Measurements from ENCODE around the gene SMAD7.
A peak's percentile ranks its signal among the peaks of the same experiment; 100 is the strongest.

Gene SMAD7

GRCh38 chr18:48902023-48902855, 48.5 kb downstream of the SMAD7 start:
- Histone ChIP-seq H3K4ac (ENCODE audit: low read depth, low read length) (no peak overlapping the region), H2BK15ac (replicated peaks; ENCODE audit: low read depth) (no peak overlapping the region), H2BK120ac (ENCODE audit: low read depth, low read length) (no peak overlapping the region), H3K27ac (ENCODE audit: low read depth, low read length) (no peak overlapping the region), H3K36me3 (ENCODE audit: control insufficient read depth, insufficient read depth, low read length) (no peaks in the 10 kb centered on the region), H2AK5ac (ENCODE audit: low read length) (no peak overlapping the region), H3K4me1 (ENCODE audit: control insufficient read depth, low read depth, low read length) (no peaks in the 10 kb centered on the region), H3K27me3 (ENCODE audit: insufficient read depth, low read length, poor library complexity) (no peaks in the 10 kb centered on the region), H3K23ac (ENCODE audit: low read length) (no peak overlapping the region), H3K4me2 (ENCODE audit: low read length) (no peak overlapping the region), H3K56ac (ENCODE audit: low read length) (no peak overlapping the region), H3K9ac (ENCODE audit: low read length) (no peak overlapping the region), H3K4me3 (ENCODE audit: low read length) (no peak overlapping the region), H4K8ac (ENCODE audit: low read depth, low read length) (no peak overlapping the region), H2BK5ac (ENCODE audit: low read length) (no peak overlapping the region), H3K18ac (ENCODE audit: low read length) (no peak overlapping the region), H3K79me1 (ENCODE audit: low read length) (no peaks in the 10 kb centered on the region), H4K5ac (ENCODE audit: low read length) (no peak overlapping the region), H3K79me2 (ENCODE audit: control insufficient read depth, insufficient read depth, low read length) (no peaks in the 10 kb centered on the region)
- DNase-seq: no peak
- WGBS (ENCODE audit: extremely low coverage, insufficient coverage, low lambda C conversion rate): no CpG with 5 or more reads among the region's 27 CpGs

DNA sequence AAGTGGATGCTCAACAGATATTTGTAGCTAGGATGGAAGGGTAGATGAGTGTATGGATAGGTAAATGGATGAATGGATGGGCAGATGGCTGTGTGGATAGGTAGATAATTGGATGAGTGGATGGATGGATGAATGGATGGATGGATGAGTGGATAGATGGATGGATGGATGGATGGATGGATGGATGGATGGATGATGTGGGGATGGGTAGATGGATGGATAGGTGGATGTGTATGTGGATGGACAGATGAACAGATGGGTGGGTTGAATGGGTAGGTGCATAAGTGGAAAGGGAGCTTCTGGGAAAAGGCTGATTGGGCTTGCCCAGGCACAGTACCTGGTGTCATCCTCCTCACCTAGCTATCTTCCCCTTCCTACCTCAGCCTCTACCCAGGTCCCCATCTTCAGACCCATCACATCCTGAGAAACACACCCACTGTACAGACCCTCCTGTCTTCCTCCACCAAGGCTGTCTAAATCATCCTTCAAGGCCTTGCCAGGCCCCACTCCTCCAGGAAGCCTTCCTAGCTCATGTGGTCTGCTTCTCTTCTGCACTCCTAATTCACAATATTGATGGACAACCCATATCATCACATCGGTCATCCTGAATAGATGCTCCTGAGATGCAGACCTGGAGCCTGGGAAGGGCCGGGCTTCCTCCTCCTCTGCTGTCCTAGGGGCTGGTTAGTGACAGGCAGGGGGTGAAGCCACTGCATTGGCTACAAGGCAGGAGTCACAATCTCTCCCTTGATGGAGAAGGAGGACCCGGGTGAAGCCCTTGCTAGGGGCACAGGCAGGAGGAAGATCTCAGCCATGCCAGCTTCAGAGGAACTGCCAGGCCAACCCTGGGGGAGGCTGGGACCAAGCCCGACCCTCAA, 49.4 kb downstream of the SMAD7 start:
- Histone ChIP-seq H3K36me3 (ENCODE audit: control insufficient read depth, insufficient read depth, low read length) (no peaks in the 10 kb centered on the region), H3K9ac (ENCODE audit: low read length) (no peak overlapping the region), H2BK5ac (ENCODE audit: low read length) (no peak overlapping the region), H4K8ac (ENCODE audit: low read depth, low read length) (no peak overlapping the region), H3K27me3 (ENCODE audit: insufficient read depth, low read length, poor library complexity) (no peaks in the 10 kb centered on the region), H3K18ac (ENCODE audit: low read length) (no peak overlapping the region), H2AK5ac (ENCODE audit: low read length) (no peak overlapping the region), H3K56ac (ENCODE audit: low read length) (no peak overlapping the region), H3K4ac (ENCODE audit: low read depth, low read length) (no peak overlapping the region), H3K27ac (ENCODE audit: low read depth, low read length) (no peak overlapping the region), H3K4me1 (ENCODE audit: control insufficient read depth, low read depth, low read length) (no peaks in the 10 kb centered on the region), H2BK120ac (ENCODE audit: low read depth, low read length) (no peak overlapping the region), H4K5ac (ENCODE audit: low read length) (no peak overlapping the region), H3K79me1 (ENCODE audit: low read length) (no peaks in the 10 kb centered on the region), H3K23ac (ENCODE audit: low read length) (peak overlapping the region; percentile 24), H3K79me2 (ENCODE audit: control insufficient read depth, insufficient read depth, low read length) (no peaks in the 10 kb centered on the region), H2BK15ac (replicated peaks; ENCODE audit: low read depth) (no peak overlapping the region), H3K4me3 (ENCODE audit: low read length) (no peak overlapping the region), H3K4me2 (ENCODE audit: low read length) (no peak overlapping the region)
- DNase-seq: no peak
- WGBS (ENCODE audit: extremely low coverage, insufficient coverage, low lambda C conversion rate): no CpG with 5 or more reads among the region's 4 CpGs

GRCh38 chr18:48900469-48900868, 50.3 kb downstream of the SMAD7 start:
- Histone ChIP-seq H3K4me1 (ENCODE audit: control insufficient read depth, low read depth, low read length) (no peaks in the 10 kb centered on the region), H4K8ac (ENCODE audit: low read depth, low read length) (no peak overlapping the region), H3K79me1 (ENCODE audit: low read length) (no peaks in the 10 kb centered on the region), H3K27ac (ENCODE audit: low read depth, low read length) (no peak overlapping the region), H3K36me3 (ENCODE audit: control insufficient read depth, insufficient read depth, low read length) (no peaks in the 10 kb centered on the region), H3K4me2 (ENCODE audit: low read length) (no peak overlapping the region), H2AK5ac (ENCODE audit: low read length) (no peak overlapping the region), H3K79me2 (ENCODE audit: control insufficient read depth, insufficient read depth, low read length) (no peaks in the 10 kb centered on the region), H2BK120ac (ENCODE audit: low read depth, low read length) (no peak overlapping the region), H3K23ac (ENCODE audit: low read length) (no peak overlapping the region), H3K4me3 (ENCODE audit: low read length) (no peak overlapping the region), H4K5ac (ENCODE audit: low read length) (no peak overlapping the region), H2BK15ac (replicated peaks; ENCODE audit: low read depth) (no peak overlapping the region), H3K27me3 (ENCODE audit: insufficient read depth, low read length, poor library complexity) (no peaks in the 10 kb centered on the region), H2BK5ac (ENCODE audit: low read length) (no peak overlapping the region), H3K9ac (ENCODE audit: low read length) (no peak overlapping the region), H3K4ac (ENCODE audit: low read depth, low read length) (no peak overlapping the region), H3K18ac (ENCODE audit: low read length) (no peak overlapping the region), H3K56ac (ENCODE audit: low read length) (no peak overlapping the region)
- DNase-seq: no peak
- no CpG with 5 or more reads among the region's 1 CpG for WGBS (ENCODE audit: extremely low coverage, insufficient coverage, low lambda C conversion rate)

DNA sequence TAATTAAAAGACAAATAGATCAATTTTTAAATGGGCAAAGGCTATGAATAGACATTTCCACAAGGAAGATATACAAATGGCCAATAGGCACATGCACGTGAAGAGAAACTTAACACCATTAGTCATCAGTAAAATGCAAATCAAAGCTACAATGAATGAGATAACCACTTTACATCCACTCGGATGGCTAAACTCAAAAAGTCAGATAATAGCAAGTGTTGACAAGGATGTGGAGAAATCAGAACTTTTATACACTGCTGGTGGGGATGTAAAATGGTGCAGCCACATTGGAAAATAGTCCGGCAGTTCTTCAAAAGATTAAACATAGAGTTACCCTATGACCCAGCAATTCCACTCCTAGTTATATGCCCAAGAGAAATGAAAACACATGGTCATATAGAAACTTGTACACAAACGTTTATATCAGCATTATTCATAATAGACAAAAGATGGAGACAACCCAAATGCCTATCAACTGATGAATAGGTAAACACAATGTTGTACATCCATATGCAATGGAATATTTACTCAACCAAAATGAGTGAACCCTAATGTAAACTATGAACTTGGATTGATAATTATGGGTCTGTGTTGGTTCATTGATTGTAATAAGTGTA, 51.1 kb downstream of the SMAD7 start:
- Histone ChIP-seq H3K4me2 (ENCODE audit: low read length) (no peak overlapping the region), H3K18ac (ENCODE audit: low read length) (no peak overlapping the region), H3K23ac (ENCODE audit: low read length) (no peak overlapping the region), H3K4me3 (ENCODE audit: low read length) (no peak overlapping the region), H4K5ac (ENCODE audit: low read length) (no peak overlapping the region), H3K36me3 (ENCODE audit: control insufficient read depth, insufficient read depth, low read length) (no peaks in the 10 kb centered on the region), H2BK15ac (replicated peaks; ENCODE audit: low read depth) (no peak overlapping the region), H3K27me3 (ENCODE audit: insufficient read depth, low read length, poor library complexity) (no peaks in the 10 kb centered on the region), H2BK5ac (ENCODE audit: low read length) (no peak overlapping the region), H3K56ac (ENCODE audit: low read length) (no peak overlapping the region), H4K8ac (ENCODE audit: low read depth, low read length) (no peak overlapping the region), H3K4me1 (ENCODE audit: control insufficient read depth, low read depth, low read length) (no peaks in the 10 kb centered on the region), H3K9ac (ENCODE audit: low read length) (no peak overlapping the region), H2AK5ac (ENCODE audit: low read length) (no peak overlapping the region), H3K27ac (ENCODE audit: low read depth, low read length) (no peak overlapping the region), H3K79me1 (ENCODE audit: low read length) (no peaks in the 10 kb centered on the region), H3K79me2 (ENCODE audit: control insufficient read depth, insufficient read depth, low read length) (no peaks in the 10 kb centered on the region), H3K4ac (ENCODE audit: low read depth, low read length) (no peak overlapping the region), H2BK120ac (ENCODE audit: low read depth, low read length) (no peak overlapping the region)
- no CpG with 5 or more reads among the region's 4 CpGs for WGBS (ENCODE audit: extremely low coverage, insufficient coverage, low lambda C conversion rate)
- DNase-seq: no peak

DNA sequence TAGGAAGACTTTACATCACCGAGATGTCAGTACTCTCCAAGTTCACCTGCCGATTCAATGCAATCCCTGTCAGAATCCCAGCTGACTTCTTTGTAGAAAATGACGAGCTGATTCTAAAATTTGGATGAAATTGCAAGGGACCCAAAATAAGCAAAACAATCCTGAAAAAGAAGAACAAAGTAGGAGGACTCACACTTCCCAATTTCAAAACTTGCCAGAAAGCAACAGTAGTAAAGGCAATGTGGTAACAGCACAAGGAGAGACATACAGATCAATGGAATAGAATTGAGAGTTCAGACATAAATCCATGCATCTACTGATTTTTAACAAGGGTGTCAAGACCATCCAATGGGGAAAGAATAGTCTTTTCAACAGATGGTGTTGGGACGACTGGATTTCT, 52.2 kb downstream of the SMAD7 start:
- no peak for DNase-seq

More for the DNA sequence above, 52.2 kb downstream of the SMAD7 start:
- H2BK120ac ChIP-seq (ENCODE audit: low read depth, low read length): no peak overlapping the region
- H3K4me3 ChIP-seq (ENCODE audit: low read length): no peak overlapping the region
- H3K36me3 ChIP-seq (ENCODE audit: control insufficient read depth, insufficient read depth, low read length): no peaks in the 10 kb centered on the region
- H3K27ac ChIP-seq (ENCODE audit: low read depth, low read length): no peak overlapping the region
- no peak overlapping the region for H4K8ac ChIP-seq (ENCODE audit: low read depth, low read length)
- no peaks in the 10 kb centered on the region for H3K79me2 ChIP-seq (ENCODE audit: control insufficient read depth, insufficient read depth, low read length)
- no peak overlapping the region for H3K9ac ChIP-seq (ENCODE audit: low read length)
- no peak overlapping the region for H3K4ac ChIP-seq (ENCODE audit: low read depth, low read length)
- no peak overlapping the region for H3K23ac ChIP-seq (ENCODE audit: low read length)
- no peak overlapping the region for H3K4me2 ChIP-seq (ENCODE audit: low read length)
- no peak overlapping the region for H2BK15ac ChIP-seq (replicated peaks; ENCODE audit: low read depth)
- H3K4me1 ChIP-seq (ENCODE audit: control insufficient read depth, low read depth, low read length): no peaks in the 10 kb centered on the region
- H3K56ac ChIP-seq (ENCODE audit: low read length): no peak overlapping the region
- H2AK5ac ChIP-seq (ENCODE audit: low read length): no peak overlapping the region
- H4K5ac ChIP-seq (ENCODE audit: low read length): no peak overlapping the region
- H2BK5ac ChIP-seq (ENCODE audit: low read length): no peak overlapping the region
- H3K27me3 ChIP-seq (ENCODE audit: insufficient read depth, low read length, poor library complexity): no peaks in the 10 kb centered on the region
- H3K18ac ChIP-seq (ENCODE audit: low read length): no peak overlapping the region
- no CpG with 5 or more reads among the region's 4 CpGs for WGBS (ENCODE audit: extremely low coverage, insufficient coverage, low lambda C conversion rate)
- no peaks in the 10 kb centered on the region for H3K79me1 ChIP-seq (ENCODE audit: low read length)
